ENCODE data around the gene LIMS1. TPM values are rescaled to one million over a fixed set of nuclear protein-coding genes. Genes with fewer than 3 reads are reported as not detected.
"Not testable (repeated sequence)": the region's sequence is repeated elsewhere in the genome, so short reads cannot be mapped to it uniquely, and the experiment has no call there.

Gene LIMS1
- polyA plus RNA-seq, 3 donors, result 44.0 to 130 (median 124) TPM

DNA sequence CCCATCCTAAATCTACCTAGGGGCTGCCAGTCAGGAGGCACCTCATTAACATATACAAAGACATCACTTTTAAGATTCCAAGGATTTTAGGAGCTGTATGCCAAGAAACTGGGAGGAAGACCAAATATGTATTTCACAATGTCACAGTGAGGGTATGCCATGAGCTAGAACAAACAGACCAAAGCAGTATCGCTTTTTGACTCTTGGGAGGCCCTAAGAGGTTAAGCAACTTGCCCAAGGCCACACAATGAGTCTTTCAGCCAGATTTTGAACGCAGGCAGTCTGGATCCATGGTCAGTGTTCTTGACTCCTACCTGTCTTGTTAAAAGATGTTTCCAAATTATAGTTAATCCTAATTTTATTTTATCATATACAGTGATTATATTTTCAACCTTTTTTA lies 132.9 kb downstream of the LIMS1 start:
- peak in 1 of 3 donors; percentile 9 for DNase-seq
- H3K9me3 ChIP-seq (replicated peaks in 1 of 2; ENCODE audit: control insufficient read depth in 1 of 2, insufficient read depth in 1 of 2, low read length in 2 of 2); H4K20me1 ChIP-seq (ENCODE audit: insufficient read depth, low read length); H3K9ac ChIP-seq (ENCODE audit: insufficient read depth, low read length, poor library complexity, severe bottlenecking); H3K27me3 Mint-ChIP-seq (ENCODE audit: low read depth in 3 of 3); H3K4me2 ChIP-seq (replicated peaks; ENCODE audit: extremely low read depth, low read length, poor library complexity, severe bottlenecking); H3K27me3 ChIP-seq (ENCODE audit: control insufficient read depth in 2 of 2, insufficient read depth in 2 of 2, low read length in 2 of 2); H3K27ac ChIP-seq (ENCODE audit: low read depth in 1 of 2, low read length in 2 of 2); H2AFZ ChIP-seq (ENCODE audit: insufficient read depth, low read depth, low read length, poor library complexity, severe bottlenecking); H3K79me2 ChIP-seq (ENCODE audit: insufficient read depth, low read length); H3K4me3 ChIP-seq (replicated peaks in 1 of 3; ENCODE audit: low read depth in 2 of 3, low read length in 3 of 3); intact Hi-C loops (cut with micrococcal nuclease); H3K4me1 ChIP-seq (ENCODE audit: control insufficient read depth in 1 of 2, insufficient read depth in 2 of 2, low read length in 2 of 2); H3K4me3 Mint-ChIP-seq; H3K9me3 Mint-ChIP-seq: not testable (repeated sequence)
- H3K36me3 ChIP-seq (replicated peaks in 1 of 2; ENCODE audit: control insufficient read depth in 1 of 2, insufficient read depth in 2 of 2, low read length in 2 of 2), result peaks cover 0 to 13% of the 10 kb centered on the region in 2 donors
- peak overlapping the region in 1 of 7 donors; percentile 50 for H3K27ac Mint-ChIP-seq
- WGBS (ENCODE audit: insufficient coverage), result no CpG with 5 or more reads among the region's 2 CpGs
- H3K4me1 Mint-ChIP-seq, result peaks cover 13% of the 10 kb centered on the region
- peaks cover 18 to 26% of the 10 kb centered on the region in 2 donors for H3K36me3 Mint-ChIP-seq

DNA sequence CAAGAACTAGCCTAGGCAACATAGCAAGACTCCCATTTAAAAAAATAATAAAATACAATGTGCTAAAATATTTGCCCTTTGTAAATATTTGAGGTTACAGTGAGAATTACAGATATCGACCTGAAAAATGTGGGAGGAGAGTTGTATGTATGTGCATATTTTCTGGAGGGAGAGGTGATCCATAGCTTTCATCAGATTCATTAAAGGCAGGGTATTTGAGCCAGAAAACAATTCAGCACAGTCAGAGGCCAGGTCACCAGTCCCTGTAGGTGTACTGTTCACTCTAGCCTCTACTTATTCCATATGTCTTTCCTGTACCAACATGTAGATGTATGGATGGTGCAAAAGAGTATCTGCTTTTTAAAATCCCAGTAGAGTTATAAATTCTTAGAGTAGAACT lies 136.0 kb downstream of the LIMS1 start:
- peaks cover 21 to 30% of the 10 kb centered on the region in 2 donors for H3K36me3 Mint-ChIP-seq
- H3K4me1 ChIP-seq (ENCODE audit: control insufficient read depth in 1 of 2, insufficient read depth in 2 of 2, low read length in 2 of 2); H3K27ac ChIP-seq (ENCODE audit: low read depth in 1 of 2, low read length in 2 of 2); H3K9ac ChIP-seq (ENCODE audit: insufficient read depth, low read length, poor library complexity, severe bottlenecking); H3K9me3 ChIP-seq (replicated peaks in 1 of 2; ENCODE audit: control insufficient read depth in 1 of 2, insufficient read depth in 1 of 2, low read length in 2 of 2); H4K20me1 ChIP-seq (ENCODE audit: insufficient read depth, low read length); H3K4me3 Mint-ChIP-seq; H2AFZ ChIP-seq (ENCODE audit: insufficient read depth, low read depth, low read length, poor library complexity, severe bottlenecking); H3K27me3 ChIP-seq (ENCODE audit: control insufficient read depth in 2 of 2, insufficient read depth in 2 of 2, low read length in 2 of 2); DNase-seq; H3K79me2 ChIP-seq (ENCODE audit: insufficient read depth, low read length); H3K4me2 ChIP-seq (replicated peaks; ENCODE audit: extremely low read depth, low read length, poor library complexity, severe bottlenecking); intact Hi-C loops (cut with micrococcal nuclease); H3K4me1 Mint-ChIP-seq; H3K9me3 Mint-ChIP-seq; H3K27me3 Mint-ChIP-seq (ENCODE audit: low read depth in 3 of 3); H3K4me3 ChIP-seq (replicated peaks in 1 of 3; ENCODE audit: low read depth in 2 of 3, low read length in 3 of 3): not testable (repeated sequence)
- peaks cover 10 to 24% of the 10 kb centered on the region in 2 donors for H3K36me3 ChIP-seq (replicated peaks in 1 of 2; ENCODE audit: control insufficient read depth in 1 of 2, insufficient read depth in 2 of 2, low read length in 2 of 2)
- WGBS (ENCODE audit: insufficient coverage), result no CpG with 5 or more reads among the region's 1 CpG
- peak overlapping the region in 1 of 7 donors; percentile 37 for H3K27ac Mint-ChIP-seq

DNA sequence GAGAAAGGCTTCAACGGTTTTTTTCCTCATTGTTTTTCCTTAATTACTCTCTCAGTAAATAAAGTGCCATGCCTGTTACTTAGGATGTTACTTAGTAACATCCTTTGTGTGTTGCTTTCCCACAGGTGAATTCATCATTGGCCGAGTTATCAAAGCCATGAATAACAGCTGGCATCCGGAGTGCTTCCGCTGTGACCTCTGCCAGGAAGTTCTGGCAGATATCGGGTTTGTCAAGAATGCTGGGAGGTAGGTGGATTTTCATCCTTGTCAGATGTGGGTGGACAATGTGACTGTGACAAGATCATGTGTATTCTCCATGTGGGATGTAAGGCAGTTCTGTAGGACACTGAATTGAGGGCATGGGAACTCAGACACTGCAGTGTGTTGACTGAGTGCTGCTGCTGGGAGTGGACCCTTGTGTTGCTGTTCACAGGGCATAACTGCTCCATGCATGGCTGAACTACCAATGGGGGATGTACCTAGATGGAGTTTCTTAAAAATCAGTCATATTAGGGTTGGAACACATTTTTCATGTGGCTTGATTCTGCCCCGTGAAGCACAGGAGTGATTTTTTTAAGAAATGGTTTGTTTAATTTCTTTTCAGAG lies 138.0 kb downstream of the LIMS1 start:
- H3K4me3 ChIP-seq (replicated peaks in 1 of 3; ENCODE audit: low read depth in 2 of 3, low read length in 3 of 3); H3K4me3 Mint-ChIP-seq; H3K27ac ChIP-seq (ENCODE audit: low read depth in 1 of 2, low read length in 2 of 2); DNase-seq; H3K79me2 ChIP-seq (ENCODE audit: insufficient read depth, low read length); H4K20me1 ChIP-seq (ENCODE audit: insufficient read depth, low read length); H3K9me3 ChIP-seq (replicated peaks in 1 of 2; ENCODE audit: control insufficient read depth in 1 of 2, insufficient read depth in 1 of 2, low read length in 2 of 2); H3K4me1 Mint-ChIP-seq; H3K4me2 ChIP-seq (replicated peaks; ENCODE audit: extremely low read depth, low read length, poor library complexity, severe bottlenecking); H3K27me3 Mint-ChIP-seq (ENCODE audit: low read depth in 3 of 3); H3K27me3 ChIP-seq (ENCODE audit: control insufficient read depth in 2 of 2, insufficient read depth in 2 of 2, low read length in 2 of 2); H3K9me3 Mint-ChIP-seq; H2AFZ ChIP-seq (ENCODE audit: insufficient read depth, low read depth, low read length, poor library complexity, severe bottlenecking); H3K4me1 ChIP-seq (ENCODE audit: control insufficient read depth in 1 of 2, insufficient read depth in 2 of 2, low read length in 2 of 2); H3K9ac ChIP-seq (ENCODE audit: insufficient read depth, low read length, poor library complexity, severe bottlenecking); intact Hi-C loops (cut with micrococcal nuclease); H3K27ac Mint-ChIP-seq: not testable (repeated sequence)
- no CpG with 5 or more reads among the region's 6 CpGs for WGBS (ENCODE audit: insufficient coverage)
- peaks cover 30 to 41% of the 10 kb centered on the region in 2 donors for H3K36me3 Mint-ChIP-seq
- peaks cover 12 to 40% of the 10 kb centered on the region in 2 donors for H3K36me3 ChIP-seq (replicated peaks in 1 of 2; ENCODE audit: control insufficient read depth in 1 of 2, insufficient read depth in 2 of 2, low read length in 2 of 2)

DNA sequence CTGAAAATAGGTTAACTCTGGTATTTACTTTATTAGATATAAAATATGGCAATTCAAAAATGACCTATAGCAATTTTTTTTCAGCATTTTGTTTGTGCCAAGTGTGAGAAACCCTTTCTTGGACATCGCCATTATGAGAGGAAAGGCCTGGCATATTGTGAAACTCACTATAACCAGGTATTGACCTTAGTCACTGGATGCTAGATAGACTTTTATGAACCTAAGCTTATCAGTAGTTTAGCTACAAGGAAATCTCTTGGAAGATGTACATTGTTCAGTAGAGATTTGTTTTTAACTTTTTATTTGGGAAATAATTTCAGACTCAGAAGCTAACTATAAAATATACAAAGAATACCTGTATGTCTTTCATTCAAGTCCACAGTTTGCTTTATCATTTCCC lies 142.3 kb downstream of the LIMS1 start:
- H3K27ac ChIP-seq (ENCODE audit: low read depth in 1 of 2, low read length in 2 of 2); H3K9ac ChIP-seq (ENCODE audit: insufficient read depth, low read length, poor library complexity, severe bottlenecking); H3K4me3 Mint-ChIP-seq; H3K79me2 ChIP-seq (ENCODE audit: insufficient read depth, low read length); DNase-seq; H3K9me3 Mint-ChIP-seq; H3K9me3 ChIP-seq (replicated peaks in 1 of 2; ENCODE audit: control insufficient read depth in 1 of 2, insufficient read depth in 1 of 2, low read length in 2 of 2); H3K4me3 ChIP-seq (replicated peaks in 1 of 3; ENCODE audit: low read depth in 2 of 3, low read length in 3 of 3); H3K4me2 ChIP-seq (replicated peaks; ENCODE audit: extremely low read depth, low read length, poor library complexity, severe bottlenecking); H3K4me1 Mint-ChIP-seq; H3K4me1 ChIP-seq (ENCODE audit: control insufficient read depth in 1 of 2, insufficient read depth in 2 of 2, low read length in 2 of 2); H3K27ac Mint-ChIP-seq; intact Hi-C loops (cut with micrococcal nuclease); H3K27me3 Mint-ChIP-seq (ENCODE audit: low read depth in 3 of 3); H3K27me3 ChIP-seq (ENCODE audit: control insufficient read depth in 2 of 2, insufficient read depth in 2 of 2, low read length in 2 of 2); H2AFZ ChIP-seq (ENCODE audit: insufficient read depth, low read depth, low read length, poor library complexity, severe bottlenecking); H4K20me1 ChIP-seq (ENCODE audit: insufficient read depth, low read length): not testable (repeated sequence)
- H3K36me3 ChIP-seq (replicated peaks in 1 of 2; ENCODE audit: control insufficient read depth in 1 of 2, insufficient read depth in 2 of 2, low read length in 2 of 2), result peaks cover 35 to 74% of the 10 kb centered on the region in 2 donors
- WGBS (ENCODE audit: insufficient coverage), result no CpG with 5 or more reads among the region's 1 CpG
- H3K36me3 Mint-ChIP-seq, result peaks cover 43 to 68% of the 10 kb centered on the region in 2 donors

Data from CD14-positive monocyte (primary cell).